ENCODE data around the gene POLR2H. TPM values are rescaled to one million over a fixed set of nuclear protein-coding genes. Genes with fewer than 3 reads are reported as not detected.

Gene POLR2H
- total and polyA plus RNA-seq, 2 donors (not counting 1 experiment from before 2014, with no cell fraction given), result 60.4 to 106 TPM

GRCh38 chr3:184344579-184345316 lies 16.8 kb upstream of the POLR2H start:
- Mint-ChIP-seq H3K4me1 (no peaks in the 10 kb centered on the region), H3K9me3 (ENCODE audit: insufficient read depth) (no peaks in the 10 kb centered on the region), H3K27ac (no peak overlapping the region), H3K27me3 (no peaks in the 10 kb centered on the region), H3K4me3 (no peak overlapping the region)
- intact Hi-C loops (cut with micrococcal nuclease), result no loop called here
- DNase-seq (no peak), ATAC-seq (ENCODE audit: low read depth) (no peak)
- over 99% methylated on average over 19 of the region's 24 CpGs for WGBS (ENCODE audit: insufficient coverage)
- ChIA-PET CTCF (interaction anchor here (0.8 to 1.3 kb wide), 3 partner anchors 9 to 449 kb away, joined by 3 to 4 read pairs (median 4); no protein-coding TSS in a partner anchor), POLR2A (no interaction called here)
- Histone ChIP-seq H3K27ac (ENCODE audit: low read length in 2 of 2) (no peak overlapping the region), H3K79me2 (ENCODE audit: control insufficient read depth, insufficient read depth, low read length) (no peaks in the 10 kb centered on the region), H3K9me3 (ENCODE audit: control extremely low read depth in 1 of 3, control insufficient read depth in 2 of 3, insufficient read depth in 1 of 3, low read length in 2 of 3) (no peaks in the 10 kb centered on the region), H4K20me1 (ENCODE audit: control insufficient read depth, insufficient read depth, low read length, poor library complexity, severe bottlenecking) (no peaks in the 10 kb centered on the region), H3K4me3 (ENCODE audit: control extremely low read depth in 1 of 5, extremely low read depth in 1 of 5, insufficient read depth in 1 of 5, low read depth in 2 of 5, low read length in 4 of 5) (no peak overlapping the region), H3K4me1 (ENCODE audit: control insufficient read depth in 2 of 2, insufficient read depth in 2 of 2, low read length in 2 of 2) (no peaks in the 10 kb centered on the region), H3K36me3 (replicated peaks in 1 of 2; ENCODE audit: control extremely low read depth in 1 of 2, control insufficient read depth in 1 of 2, extremely low read depth in 1 of 2, insufficient read depth in 2 of 2, low read length in 1 of 2) (peaks cover 0 to 4% of the 10 kb centered on the region in 2 experiments), H3K9ac (ENCODE audit: low read length) (no peak overlapping the region), H2AFZ (ENCODE audit: insufficient read depth, low read depth, low read length, poor library complexity, severe bottlenecking) (no peak overlapping the region), H3K27me3 (replicated peaks in 1 of 4; ENCODE audit: control extremely low read depth in 1 of 4, control insufficient read depth in 3 of 4, insufficient read depth in 4 of 4, low read length in 3 of 4) (no peaks in the 10 kb centered on the region), H3K4me2 (replicated peaks; ENCODE audit: low read depth, low read length, poor library complexity, severe bottlenecking) (no peak overlapping the region)
- no peak for TF ChIP-seq EZH2 (IDR thresholded peaks at IDR 0.05; ENCODE audit: borderline replicate concordance, insufficient read depth, low read depth, low read length, poor library complexity, severe bottlenecking)
- TF ChIP-seq, protein P1, sequence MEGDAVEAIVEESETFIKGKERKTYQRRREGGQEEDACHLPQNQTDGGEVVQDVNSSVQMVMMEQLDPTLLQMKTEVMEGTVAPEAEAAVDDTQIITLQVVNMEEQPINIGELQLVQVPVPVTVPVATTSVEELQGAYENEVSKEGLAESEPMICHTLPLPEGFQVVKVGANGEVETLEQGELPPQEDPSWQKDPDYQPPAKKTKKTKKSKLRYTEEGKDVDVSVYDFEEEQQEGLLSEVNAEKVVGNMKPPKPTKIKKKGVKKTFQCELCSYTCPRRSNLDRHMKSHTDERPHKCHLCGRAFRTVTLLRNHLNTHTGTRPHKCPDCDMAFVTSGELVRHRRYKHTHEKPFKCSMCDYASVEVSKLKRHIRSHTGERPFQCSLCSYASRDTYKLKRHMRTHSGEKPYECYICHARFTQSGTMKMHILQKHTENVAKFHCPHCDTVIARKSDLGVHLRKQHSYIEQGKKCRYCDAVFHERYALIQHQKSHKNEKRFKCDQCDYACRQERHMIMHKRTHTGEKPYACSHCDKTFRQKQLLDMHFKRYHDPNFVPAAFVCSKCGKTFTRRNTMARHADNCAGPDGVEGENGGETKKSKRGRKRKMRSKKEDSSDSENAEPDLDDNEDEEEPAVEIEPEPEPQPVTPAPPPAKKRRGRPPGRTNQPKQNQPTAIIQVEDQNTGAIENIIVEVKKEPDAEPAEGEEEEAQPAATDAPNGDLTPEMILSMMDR (IDR thresholded peaks at IDR 0.05), result no peak
